IMR-90 (cell line): ENCODE measurements around the gene TPP1. TPM values are rescaled to one million over a fixed set of nuclear protein-coding genes. Genes with fewer than 3 reads are reported as not detected.

ENCODE experiments used
- ATAC-seq: fragments of 200-7000 bp; cut with Tn5 transposase; 2 replicates; pipeline ENCODE4 v1.9.1; 2020; ENCODE audit warnings: low read depth, mild to moderate bottlenecking, moderate library complexity
- BruUV-seq: library from RNA; stranded (reverse); fragments of 400-500 nt; replicated peaks from 2 replicates; lab custom pipeline; 2021; lab: Mats Ljungman, UMichigan
- CTCF ChIA-PET: fragments of 300-600 bp; formaldehyde crosslinking; extraction: SDS; loops from one replicate; lab custom pipeline; 2021; ENCODE audit warnings: antibody characterized with exemption; lab: Yijun Ruan, JAX
- POLR2A ChIA-PET: fragments of 300-600 bp; sonication (Branson Sonifier 250); formaldehyde crosslinking; loops from one replicate; lab custom pipeline; 2022; ENCODE audit warnings: antibody characterized with exemption; ENCODE audit not compliant: unreplicated experiment; lab: Charles Lee
- DNase-seq: peaks from one replicate; pipeline ENCODE4 v3.0.0; 2013
- H2AFZ ChIP-seq: replicated peaks from 2 replicates; pipeline ENCODE3; 2013; ENCODE audit warnings: low read length, mild to moderate bottlenecking; ENCODE audit not compliant: poor library complexity
- H2AK5ac ChIP-seq: 2 replicates; pipeline ENCODE4 v1.6.1; 2013; ENCODE audit warnings: low read depth, low read length, inconsistent platforms
- H2AK9ac ChIP-seq: replicated peaks from 2 replicates; pipeline ENCODE3; 2013; ENCODE audit warnings: mild to moderate bottlenecking, low read depth, low read length, moderate library complexity; ENCODE audit not compliant: poor library complexity
- H2BK120ac ChIP-seq: 2 replicates; pipeline ENCODE4 v1.6.1; 2013; ENCODE audit warnings: low read depth, low read length, inconsistent platforms
- H2BK15ac ChIP-seq: 3 replicates; pipeline ENCODE4 v1.6.1; 2013; ENCODE audit warnings: low read depth, low read length, inconsistent platforms
- H2BK20ac ChIP-seq: 2 replicates; pipeline ENCODE4 v1.6.1; 2013; ENCODE audit warnings: low read depth, mild to moderate bottlenecking, inconsistent platforms, low read length, moderate library complexity
- H2BK5ac ChIP-seq: 2 replicates; pipeline ENCODE4 v1.6.1; 2013; ENCODE audit warnings: mild to moderate bottlenecking, low read depth, low read length, inconsistent platforms; ENCODE audit not compliant: poor library complexity, severe bottlenecking
- H3K14ac ChIP-seq: replicated peaks from 2 replicates; pipeline ENCODE4 v1.6.1; 2013; ENCODE audit warnings: low read depth, low read length, inconsistent platforms
- H3K18ac ChIP-seq: 2 replicates; pipeline ENCODE4 v1.6.1; 2013; ENCODE audit warnings: low read depth, low read length, control low read depth
- H3K23ac ChIP-seq: 2 replicates; pipeline ENCODE4 v1.6.1; 2013; ENCODE audit warnings: low read depth, low read length, inconsistent platforms
- H3K27ac ChIP-seq: 2 replicates; pipeline ENCODE4 v1.5.1; 2013; ENCODE audit warnings: mild to moderate bottlenecking, control low read depth, low read length; ENCODE audit not compliant: insufficient read depth
- H3K27me3 ChIP-seq: 2 replicates; pipeline ENCODE4 v1.6.1; 2013; ENCODE audit warnings: low read length; ENCODE audit not compliant: control insufficient read depth, insufficient read depth
- H3K36me3 ChIP-seq: 2 replicates; pipeline ENCODE4 v1.6.1; 2013; ENCODE audit warnings: low read length, mixed read lengths; ENCODE audit not compliant: control insufficient read depth, insufficient read depth
- H3K4ac ChIP-seq: 2 replicates; pipeline ENCODE4 v1.6.1; 2013; ENCODE audit warnings: low read depth, low read length, inconsistent platforms
- H3K4me1 ChIP-seq: 2 replicates; pipeline ENCODE4 v1.6.1; 2013; ENCODE audit warnings: low read length, mixed read lengths; ENCODE audit not compliant: control insufficient read depth, insufficient read depth
- H3K4me2 ChIP-seq: 2 replicates; pipeline ENCODE4 v1.6.1; 2013; ENCODE audit warnings: low read depth, mild to moderate bottlenecking, control low read depth, low read length, moderate library complexity
- H3K4me3 ChIP-seq: 2 replicates; pipeline ENCODE4 v1.5.1; 2013; ENCODE audit warnings: low read depth, mild to moderate bottlenecking, control low read depth, low read length, moderate library complexity; ENCODE audit not compliant: insufficient read depth
- H3K56ac ChIP-seq: 2 replicates; pipeline ENCODE4 v1.6.1; 2013; ENCODE audit warnings: low read length, inconsistent platforms; ENCODE audit not compliant: insufficient read depth; ENCODE audit errors: extremely low read depth
- H3K79me1 ChIP-seq, 2 experiments: 2 replicates each; pipeline ENCODE4 v1.6.1; 2013; ENCODE audit warnings: low read length in 2 of 2, inconsistent platforms in 1 of 2, low read depth in 1 of 2
- H3K9ac ChIP-seq: 2 replicates; pipeline ENCODE4 v1.6.1; 2013; ENCODE audit warnings: low read depth, low read length, control low read depth
- H3K9me1 ChIP-seq: 2 replicates; pipeline ENCODE4 v1.6.1; 2013; ENCODE audit warnings: low read length, inconsistent platforms; ENCODE audit not compliant: insufficient read depth
- H3K9me3 ChIP-seq: 2 replicates; pipeline ENCODE4 v1.6.1; 2013; ENCODE audit warnings: low read length; ENCODE audit not compliant: control insufficient read depth, insufficient read depth
- H4K20me1 ChIP-seq: 2 replicates; pipeline ENCODE4 v1.6.1; 2013; ENCODE audit warnings: low read length, inconsistent platforms; ENCODE audit not compliant: insufficient read depth
- H4K5ac ChIP-seq: 2 replicates; pipeline ENCODE4 v1.6.1; 2013; ENCODE audit warnings: mild to moderate bottlenecking, low read depth, low read length, control low read depth
- H4K8ac ChIP-seq, 2 experiments: 2 replicates each; pipeline ENCODE4 v1.6.1; 2013; ENCODE audit warnings: low read depth in 2 of 2, low read length in 2 of 2, control low read depth in 1 of 2, inconsistent platforms in 1 of 2
- H4K91ac ChIP-seq: 2 replicates; pipeline ENCODE4 v1.6.1; 2013; ENCODE audit warnings: low read depth, low read length, inconsistent platforms; ENCODE audit not compliant: insufficient read depth
- CTCF ChIP-seq: conservative IDR thresholded peaks from 2 replicates; pipeline ENCODE4 v1.5.1; 2012; ENCODE audit warnings: mild to moderate bottlenecking, low read depth, low read length, improper control_type of control experiment
- ELK1 ChIP-seq: fragments of 150-350 bp; IDR thresholded peaks from 2 replicates; pipeline ENCODE4 v1.6.1; 2016; ENCODE audit warnings: low read depth, mild to moderate bottlenecking, low read length, moderate library complexity, borderline replicate concordance
- MAFK ChIP-seq: IDR thresholded peaks from 2 replicates; pipeline ENCODE4 v1.6.1; 2012; ENCODE audit warnings: low read depth, low read length, improper control_type of control experiment
- MAZ ChIP-seq: IDR thresholded peaks from 2 replicates; pipeline ENCODE4 v1.6.1; 2012; ENCODE audit warnings: low read depth, mild to moderate bottlenecking, low read length, improper control_type of control experiment, moderate library complexity, borderline replicate concordance
- MXI1 ChIP-seq: IDR thresholded peaks from 2 replicates; pipeline ENCODE4 v1.6.1; 2012; ENCODE audit warnings: low read depth, mild to moderate bottlenecking, low read length, moderate library complexity, borderline replicate concordance
- POLR2A ChIP-seq: IDR thresholded peaks from 2 replicates; pipeline ENCODE4 v1.6.1; 2012; ENCODE audit warnings: mild to moderate bottlenecking, low read depth, low read length
- RCOR1 ChIP-seq: IDR thresholded peaks from 2 replicates; pipeline ENCODE4 v1.6.1; 2012; ENCODE audit warnings: mild to moderate bottlenecking, low read length, improper control_type of control experiment; ENCODE audit not compliant: insufficient replicate concordance
- RFX5 ChIP-seq: IDR thresholded peaks from 2 replicates; pipeline ENCODE4 v1.8.0; 2012; ENCODE audit warnings: low read depth, mild to moderate bottlenecking, low read length, moderate library complexity
- whole genome bisulfite sequencing, 2 experiments: methylation state at CpG; one replicate each; pipeline versions ENCODE4 v1.1.5 to v1.1.7; 2013; ENCODE audit warnings: missing lambda C conversion rate in 2 of 2; ENCODE audit not compliant: insufficient read length in 1 of 2; ENCODE audit errors: extremely low coverage in 2 of 2; 5-methylcytosine and 5-hydroxymethylcytosine counted together
- dilution Hi-C: fragments of 300-500 bp; cut with HindIII; formaldehyde crosslinking; loops from one replicate; pipeline ENCODE4 v1.14.3; 2018; ENCODE audit warnings: low sequenced_read_pairs; ENCODE audit not compliant: unreplicated experiment
- in situ Hi-C: fragments of 300-500 bp; cut with MboI; formaldehyde crosslinking; loops from 3 replicates; pipeline ENCODE4 v1.14.3; 2019; ENCODE audit warnings: low sequenced_read_pairs, inconsistent platforms, mixed read lengths
- intact Hi-C: fragments of 100-400 bp; cut with micrococcal nuclease; formaldehyde crosslinking; loops from 2 replicates; pipeline ENCODE4 v1.10.0; 2022
- polyA plus RNA-seq, 3 experiments: library from polyadenylated mRNA; depleted of rRNA; stranded (reverse); fragments of >200 nt; gene quantifications; 2 replicates each; pipeline ENCODE4 v1.2.3, GENCODE V29; 2012; ENCODE audit warnings: low replicate concordance in 1 of 3
- total RNA-seq: library from RNA; depleted of rRNA; stranded (reverse); fragments of >200 nt; gene quantifications from 2 replicates; pipeline ENCODE4 v1.2.3, GENCODE V29; 2012

Gene TPP1
- total and polyA plus RNA-seq, 2 of the 4 experiments (the other 2 are of a cell fraction): 33.5 to 108 TPM

- intact Hi-C loops (no loop called here), in situ Hi-C loops (no loop called here), dilution Hi-C loops (no loop called here)
- peaks cover 3% of the 10 kb centered on the region; the same call in 1 of the 2 replicates for H4K20me1 ChIP-seq
- H2AFZ ChIP-seq: no peak overlapping the region
- no peak overlapping the region for H4K8ac ChIP-seq
- peaks cover 3 to 40% of the 10 kb centered on the region in 2 experiments; a peak in 2 of 4 replicates for H3K79me1 ChIP-seq
- no TSS peak for BruUV-seq
- no peak overlapping the region for H4K91ac ChIP-seq
- H2BK15ac ChIP-seq: no peak overlapping the region
- no peaks in the 10 kb centered on the region for H3K9me3 ChIP-seq
- no peak overlapping the region for H2AK9ac ChIP-seq
- H3K56ac ChIP-seq: no peak overlapping the region
- H3K4me3 ChIP-seq: no peak overlapping the region
- CTCF ChIA-PET: no interaction called here
- H2BK120ac ChIP-seq: no peak overlapping the region
- no peak overlapping the region for H3K27ac ChIP-seq
- peaks cover 11% of the 10 kb centered on the region for H3K27me3 ChIP-seq
- 70% methylated on average over 5 of the region's 6 CpGs; no CpG with 5 or more reads in 1 of the 2 experiments for WGBS, 2 experiments
- H3K4ac ChIP-seq: no peak overlapping the region
- H3K18ac ChIP-seq: no peak overlapping the region
- no peak for TF ChIP-seq RFX5
- TF ChIP-seq CTCF: no peak
- no peak for TF ChIP-seq RCOR1
- no peak for TF ChIP-seq ELK1
- no peak for TF ChIP-seq MXI1
- no peak for TF ChIP-seq MAZ
- TF ChIP-seq MAFK: no peak
- no peak for TF ChIP-seq POLR2A
- H3K36me3 ChIP-seq: no peaks in the 10 kb centered on the region
- no peak overlapping the region for H3K9ac ChIP-seq
- ATAC-seq (no peak), DNase-seq (peak; percentile 55)
- H3K4me1 ChIP-seq: peaks cover 19% of the 10 kb centered on the region
- H4K5ac ChIP-seq: no peak overlapping the region
- no peak overlapping the region for H3K23ac ChIP-seq
- H3K9me1 ChIP-seq: peaks cover 33% of the 10 kb centered on the region
- H3K4me2 ChIP-seq: no peak overlapping the region
- no peak overlapping the region for H2BK20ac ChIP-seq
- no peak overlapping the region for H3K14ac ChIP-seq
- POLR2A ChIA-PET: no interaction called here
- H2BK5ac ChIP-seq: no peak overlapping the region
- H2AK5ac ChIP-seq: no peak overlapping the region
Measured at GRCh38 chr11:6650980-6651379, 31.8 kb upstream of the TPP1 start.
